Stimulated activated CD8-positive, alpha-beta memory T cell treated with anti-CD3 and anti-CD28 coated beads, Interleukin-12 subunit alpha, Interleukin-12 subunit beta, amount 100 ng/mL, for 4 hours (primary cell): Measurements from ENCODE around the gene C9orf85.

Source experiments
- DNase-seq: peaks from one replicate; pipeline ENCODE4 v3.0.0-alpha.2; 2020; ENCODE audit warnings: low read depth

Gene C9orf85

GRCh38 chr9:71904076-71904475 is 7.4 kb upstream of the C9orf85 start:
- no peak for DNase-seq

GRCh38 chr9:71908825-71909224 is 2.6 kb upstream of the C9orf85 start:
- DNase-seq = no peak

- DNase-seq = peak; percentile 18
These were observed 1.4 kb upstream of the C9orf85 start for GRCh38 chr9:71909887-71910649.

DNA sequence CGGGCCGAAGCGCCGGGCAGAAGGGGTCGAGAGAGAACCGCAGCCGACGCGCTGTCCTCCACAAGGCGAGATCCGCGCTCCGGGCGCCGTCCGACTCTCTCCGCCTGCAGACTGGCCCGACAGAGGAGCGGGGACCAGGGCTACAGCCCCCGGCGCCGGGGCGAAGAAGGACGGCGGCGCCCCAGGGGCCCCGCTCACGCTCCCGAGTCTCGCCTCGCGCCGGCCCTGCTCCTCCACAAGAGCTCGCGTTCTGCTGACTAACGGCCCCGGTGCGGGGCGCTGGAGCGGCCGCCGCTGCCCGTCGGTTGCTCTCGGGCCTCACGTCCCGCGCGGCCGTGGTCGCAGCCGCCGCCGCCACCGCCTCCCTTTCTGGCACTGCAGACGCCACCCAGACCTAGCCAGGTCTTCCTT is 784 bp upstream of the C9orf85 start:
- DNase-seq = no peak

- DNase-seq = no peak
These were observed 483 bp downstream of the C9orf85 start for GRCh38 chr9:71911908-71912335.

- no peak for DNase-seq
These were observed 4.1 kb downstream of the C9orf85 start for GRCh38 chr9:71915495-71915894.

GRCh38 chr9:71916834-71917534 is 5.5 kb downstream of the C9orf85 start:
- DNase-seq = no peak

DNA sequence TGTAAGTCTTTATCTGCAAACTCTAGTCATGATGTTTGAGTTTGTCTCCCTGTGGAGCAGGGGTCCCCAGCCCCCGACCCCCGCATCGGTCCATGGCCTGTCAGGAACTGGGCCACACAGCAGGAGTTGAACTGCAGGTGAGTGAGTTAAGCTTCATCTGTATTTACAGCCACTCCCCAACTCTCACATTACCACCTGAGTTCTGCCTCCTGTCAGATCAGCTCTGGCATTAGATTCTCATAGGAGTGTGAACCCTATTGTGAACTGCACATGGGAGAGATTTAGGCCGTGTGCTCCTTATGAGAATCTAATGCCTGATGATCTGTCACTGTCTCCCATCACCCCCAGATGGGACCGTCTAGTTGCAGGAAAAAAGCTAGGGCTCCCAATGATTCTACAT is 7.0 kb downstream of the C9orf85 start:
- no peak for DNase-seq

DNA sequence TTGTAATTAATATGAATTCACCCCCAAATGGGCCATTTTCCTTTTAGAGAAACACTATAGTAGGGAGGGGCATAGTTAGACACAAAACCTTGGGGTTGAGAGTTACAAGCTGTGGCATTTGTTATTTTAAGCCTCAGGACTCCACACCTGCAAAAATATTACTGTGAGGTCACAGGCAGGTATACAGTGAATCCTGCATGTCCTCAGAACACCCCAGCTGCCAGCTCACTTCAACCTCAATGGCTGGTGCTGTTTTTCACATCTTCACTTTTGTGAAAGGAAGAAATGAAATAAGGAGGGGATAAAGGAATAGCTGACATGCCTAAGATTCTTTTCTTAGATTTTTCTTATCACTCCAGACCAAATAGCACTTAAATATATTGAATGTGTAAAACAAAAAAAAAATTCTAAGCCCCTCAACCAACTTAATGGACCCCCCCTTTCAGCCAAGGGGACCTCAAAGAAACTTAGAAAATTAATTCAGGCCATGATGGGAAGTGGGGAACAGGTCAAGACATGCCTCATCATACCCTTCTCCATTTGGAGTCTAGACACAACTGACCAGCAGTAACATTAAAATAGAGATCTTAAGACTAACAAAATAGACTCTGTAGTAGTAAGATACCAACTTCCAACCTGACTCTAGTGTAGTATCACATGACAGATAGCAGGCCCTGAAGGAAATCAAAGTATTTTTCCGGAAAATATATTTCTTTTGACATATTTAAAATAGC is 9.2 kb downstream of the C9orf85 start:
- no peak for DNase-seq

DNA sequence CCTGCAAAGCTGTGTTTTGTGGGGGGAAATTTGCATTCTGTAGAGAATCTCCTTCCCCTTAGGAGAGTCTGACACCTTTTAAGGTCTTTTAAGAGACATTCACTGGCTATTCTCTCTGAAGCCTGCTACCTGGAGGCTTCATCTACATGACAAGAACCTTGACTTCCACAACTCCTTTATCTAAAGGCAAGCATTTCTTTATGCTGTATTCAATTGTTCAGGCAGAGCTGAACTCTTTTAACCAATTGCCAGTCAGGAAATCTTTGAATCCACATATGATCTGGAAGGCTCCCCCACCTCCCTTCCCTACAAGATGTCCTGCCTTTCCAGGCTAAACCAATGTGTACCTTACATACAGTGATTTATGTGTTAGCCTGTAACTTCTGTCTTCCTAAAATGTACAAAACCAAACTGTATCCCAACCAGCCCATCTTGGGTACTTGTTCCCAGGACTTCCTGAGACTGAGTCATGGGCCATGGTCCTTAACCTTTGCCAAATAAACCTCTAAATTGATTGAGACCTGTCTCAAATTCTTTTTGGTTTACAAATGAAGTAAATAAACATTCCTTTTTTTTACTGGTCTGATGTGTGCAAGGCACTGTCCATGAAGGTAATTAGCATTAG is 9.9 kb downstream of the C9orf85 start:
- no peak for DNase-seq

DNA sequence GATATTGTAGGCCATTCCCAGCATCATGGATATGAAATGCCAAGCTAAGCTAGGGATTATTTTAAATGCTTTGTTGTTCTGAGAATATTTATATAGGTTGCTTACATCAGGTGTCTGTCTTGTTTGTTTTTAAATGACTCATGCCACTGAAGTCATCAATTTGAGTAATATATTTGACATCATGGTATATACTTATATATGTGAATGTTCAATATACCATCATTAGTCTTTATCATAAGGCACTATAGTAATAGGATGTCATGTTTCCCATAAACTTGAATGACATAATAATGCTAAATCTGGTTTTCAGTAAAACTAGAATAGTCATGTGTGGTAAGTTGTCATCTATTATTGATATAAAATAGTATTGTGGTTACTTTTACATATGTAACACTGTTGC is 13.1 kb downstream of the C9orf85 start:
- no peak for DNase-seq

- DNase-seq = no peak
These were observed 14.4 kb downstream of the C9orf85 start for GRCh38 chr9:71925834-71926233.

DNA sequence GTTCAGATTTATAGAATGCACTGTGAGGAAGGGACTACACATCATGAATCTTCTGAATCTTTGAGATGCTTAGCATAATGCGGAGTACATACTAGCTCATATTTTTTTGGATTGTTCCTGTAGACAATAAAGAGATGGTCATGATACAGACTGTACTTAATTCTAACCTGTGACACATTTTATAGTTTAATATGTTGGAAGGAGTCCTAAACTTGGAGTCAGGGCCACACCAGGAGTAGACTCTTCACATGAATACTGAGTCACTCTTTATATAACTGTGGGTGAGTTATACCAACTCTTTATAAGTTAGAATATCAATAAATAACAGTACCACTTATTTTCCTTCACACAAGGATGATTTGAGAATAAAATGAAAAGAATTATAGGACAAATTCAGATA is 16.9 kb downstream of the C9orf85 start:
- no peak for DNase-seq

- DNase-seq = no peak
These were observed 17.4 kb downstream of the C9orf85 start for GRCh38 chr9:71928806-71929205.

DNA sequence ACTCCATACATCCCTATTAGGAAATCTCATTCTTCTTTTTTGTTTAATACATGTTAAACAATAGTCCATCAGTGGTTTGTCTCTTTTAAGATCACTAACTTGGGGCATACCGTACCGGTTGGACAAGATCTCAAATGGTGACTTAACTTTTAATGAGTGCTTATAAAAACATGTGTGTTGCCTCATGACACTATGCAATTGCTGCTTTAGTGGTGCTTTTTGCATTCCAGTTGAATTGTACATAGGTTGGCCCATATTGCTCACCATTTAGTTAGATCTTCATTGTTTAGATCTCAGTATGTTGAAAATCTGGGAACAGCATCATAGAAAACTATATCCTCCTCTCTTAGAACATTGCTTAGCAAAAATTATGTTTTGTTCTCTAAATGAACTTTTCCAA is 17.8 kb downstream of the C9orf85 start:
- no peak for DNase-seq

DNA sequence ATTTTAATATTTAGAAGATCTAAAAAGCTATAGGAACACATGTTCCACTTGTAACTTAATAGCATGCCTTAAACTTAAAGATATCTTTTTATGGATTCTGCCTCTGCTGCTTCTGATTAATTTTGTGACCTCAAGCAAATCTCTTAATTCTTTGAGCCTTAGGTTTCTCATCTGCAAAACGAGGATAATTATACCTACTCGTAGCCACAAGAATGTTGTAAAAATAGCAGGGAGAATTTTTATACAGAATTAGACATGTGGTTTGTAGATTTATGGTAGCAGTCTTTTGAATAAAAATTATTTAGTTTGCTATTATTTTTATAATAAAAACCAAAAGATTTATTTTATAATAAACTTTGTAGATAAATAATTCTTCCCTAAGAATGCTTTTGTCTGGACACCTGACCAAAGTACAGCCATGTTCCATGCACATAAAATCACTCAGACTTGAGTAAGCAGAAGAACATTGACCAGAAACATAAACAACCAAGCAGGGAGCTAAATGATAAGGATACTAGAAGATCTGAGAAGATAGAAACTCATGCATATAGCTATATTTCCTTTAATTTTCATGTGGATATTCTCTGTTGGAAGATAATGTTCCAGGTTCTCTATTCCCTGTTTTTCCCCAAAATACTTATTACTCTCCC is 18.5 kb downstream of the C9orf85 start:
- DNase-seq = no peak

DNA sequence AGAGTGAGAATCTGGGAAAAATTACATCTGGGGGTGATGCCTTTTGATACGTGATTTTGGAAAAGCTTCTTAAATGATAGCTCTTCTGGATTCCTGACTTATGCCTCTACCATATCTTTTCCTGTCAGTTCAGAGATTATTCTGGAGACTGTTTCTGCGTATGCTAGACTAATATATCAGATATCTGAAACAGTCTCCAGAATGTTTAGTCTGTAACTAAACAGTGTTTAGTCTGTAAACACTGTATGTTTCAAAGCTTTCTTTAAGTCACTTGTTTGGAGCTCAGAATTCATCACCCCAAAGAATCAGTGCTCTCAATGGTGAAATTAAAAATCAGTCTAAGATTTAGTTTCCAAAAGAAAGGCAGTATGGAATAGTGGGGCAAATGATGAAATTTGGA is 19.7 kb downstream of the C9orf85 start:
- no peak for DNase-seq

GRCh38 chr9:71936066-71936465 is 24.6 kb downstream of the C9orf85 start:
- DNase-seq = no peak

DNA sequence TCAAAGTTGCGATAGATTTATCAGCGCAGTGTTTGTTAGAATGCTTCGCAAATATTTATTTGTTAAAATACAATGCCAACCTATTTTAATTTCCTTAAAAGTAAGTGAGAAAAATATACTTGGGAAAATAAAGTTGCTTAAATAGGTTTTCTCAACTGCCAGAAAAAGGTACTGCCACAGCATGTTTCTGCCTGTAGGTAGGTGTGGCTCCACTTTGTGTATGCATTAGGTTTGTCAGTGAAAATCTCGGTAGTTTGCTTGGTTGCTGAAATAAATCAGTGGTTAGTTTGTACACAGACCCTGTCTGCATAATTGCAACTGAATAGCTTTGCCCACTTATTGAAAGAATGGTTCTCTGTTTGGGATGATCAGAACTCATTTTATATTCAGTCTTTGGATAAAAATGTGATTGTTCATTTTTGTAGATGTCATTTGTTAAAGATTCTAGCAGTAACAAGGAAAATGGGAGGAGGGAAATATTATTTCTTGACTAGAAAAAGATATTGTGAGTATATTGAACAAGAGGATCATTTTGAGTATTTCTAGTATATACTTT is 25.7 kb downstream of the C9orf85 start:
- DNase-seq = no peak

DNA sequence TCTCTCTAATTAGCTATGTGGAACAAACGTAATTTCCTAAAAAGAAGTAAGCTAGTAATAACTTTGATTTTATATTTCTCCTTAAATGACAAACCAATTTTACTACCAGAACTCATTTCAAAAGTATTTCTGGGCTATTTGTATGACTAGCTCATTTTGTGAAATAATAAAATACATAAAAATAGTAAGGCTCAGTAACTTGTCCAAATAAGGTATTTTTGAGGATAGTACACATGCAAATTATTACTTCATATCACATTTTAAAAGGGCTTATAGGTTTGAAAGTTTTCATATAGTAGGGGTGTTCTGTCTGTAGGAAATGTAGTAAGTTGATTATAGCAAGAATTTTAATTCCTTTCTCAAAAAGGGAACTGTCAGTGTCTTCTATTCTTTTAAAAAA is 26.5 kb downstream of the C9orf85 start:
- DNase-seq = no peak

DNA sequence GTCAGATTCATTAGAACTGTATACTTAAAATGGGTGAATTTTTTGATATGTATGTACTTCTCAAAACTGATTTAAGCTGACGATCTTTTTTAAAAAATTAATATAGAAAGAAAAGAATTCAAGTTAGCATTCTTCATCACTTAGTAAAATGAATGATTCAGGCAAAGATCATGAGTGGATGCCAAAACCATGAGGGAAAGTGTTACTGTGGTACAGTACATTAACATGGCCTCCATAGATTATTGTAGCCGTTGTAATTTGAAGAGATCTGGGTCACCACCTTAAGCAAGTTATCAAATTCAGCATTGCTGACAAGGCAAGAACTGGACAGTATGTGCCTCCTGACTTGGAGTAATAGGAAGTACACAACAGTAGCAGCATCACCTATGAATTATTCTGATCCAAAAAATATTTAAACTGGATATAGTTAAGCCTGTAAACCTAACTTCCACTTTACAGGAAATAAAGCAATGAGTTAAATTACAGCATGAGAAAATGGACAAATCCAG is 29.7 kb downstream of the C9orf85 start:
- DNase-seq = no peak
